HG03520 (cell line): ENCODE data around the gene BRPF3.

Experiments used
- ATAC-seq: cut with Tn5 transposase; IDR thresholded peaks from one replicate; pipeline ENCODE4 v1.9.1; 2021; ENCODE audit warnings: mild to moderate bottlenecking, moderate library complexity; ENCODE audit not compliant: unreplicated experiment

Gene BRPF3

DNA sequence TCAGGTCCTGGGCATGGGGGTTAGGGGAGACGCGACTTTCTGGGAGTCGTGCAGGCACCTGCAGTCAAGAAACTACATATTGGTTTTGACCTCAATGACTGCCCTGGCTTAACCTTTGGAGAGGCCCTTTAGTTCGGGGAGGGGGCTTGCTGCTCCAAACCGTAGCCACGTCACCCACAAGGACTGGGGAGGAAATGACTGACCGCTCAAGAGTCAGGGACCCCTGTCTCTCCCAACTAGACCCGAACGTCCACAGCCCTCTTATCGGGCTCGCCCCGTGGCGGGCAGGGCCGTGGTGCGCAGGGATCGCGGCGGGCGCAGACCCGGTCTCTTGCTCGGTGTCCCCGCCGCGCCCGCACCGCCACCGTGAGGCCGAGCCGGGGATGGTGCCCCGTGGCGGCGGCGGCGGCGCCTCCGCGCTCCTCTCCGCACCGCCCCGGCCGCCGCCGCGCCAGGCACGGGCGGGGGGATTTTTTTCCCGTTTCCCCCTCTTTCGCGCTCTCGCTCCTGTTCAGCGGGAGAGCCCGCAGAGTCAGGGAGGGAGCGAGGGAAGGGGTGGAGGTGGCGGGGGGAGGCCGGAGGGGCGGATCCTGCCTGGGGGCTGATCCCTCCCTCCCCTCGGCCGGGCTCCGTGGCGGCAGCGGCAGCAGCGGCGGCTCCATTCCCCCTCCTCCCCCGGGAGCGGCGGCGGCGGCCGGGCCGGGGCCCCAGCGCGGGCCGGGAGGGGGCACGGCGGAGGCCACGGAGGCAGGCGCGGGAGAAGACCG, at the start of gene BRPF3:
BRPF3 (plus strand) TSS at position 632 of the 767 bp plus-strand sequence. CDS start 3,579 bp downstream, outside the sequence.
- ATAC-seq, result peak; percentile 52

DNA sequence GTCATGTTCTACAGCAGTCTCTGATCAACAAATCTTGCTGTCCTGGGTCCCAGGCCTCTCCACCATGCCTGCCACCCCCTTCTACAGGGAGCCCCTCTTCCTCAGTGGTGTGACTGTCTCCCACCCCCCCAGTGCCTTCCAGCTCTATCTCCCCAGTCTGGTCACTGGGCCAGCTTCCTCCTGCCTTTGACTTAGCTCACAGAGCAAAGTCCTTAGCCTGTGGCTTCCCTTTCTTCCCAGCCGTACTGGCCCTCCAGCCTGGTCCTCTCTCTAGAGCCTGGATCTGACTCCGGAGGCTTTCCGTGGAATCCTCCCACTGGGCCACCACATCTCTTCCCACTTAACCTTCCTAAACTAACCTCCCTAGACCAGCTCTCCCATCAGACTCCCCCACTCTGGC, 49.2 kb upstream of the BRPF3 start:
- ATAC-seq, result no peak

DNA sequence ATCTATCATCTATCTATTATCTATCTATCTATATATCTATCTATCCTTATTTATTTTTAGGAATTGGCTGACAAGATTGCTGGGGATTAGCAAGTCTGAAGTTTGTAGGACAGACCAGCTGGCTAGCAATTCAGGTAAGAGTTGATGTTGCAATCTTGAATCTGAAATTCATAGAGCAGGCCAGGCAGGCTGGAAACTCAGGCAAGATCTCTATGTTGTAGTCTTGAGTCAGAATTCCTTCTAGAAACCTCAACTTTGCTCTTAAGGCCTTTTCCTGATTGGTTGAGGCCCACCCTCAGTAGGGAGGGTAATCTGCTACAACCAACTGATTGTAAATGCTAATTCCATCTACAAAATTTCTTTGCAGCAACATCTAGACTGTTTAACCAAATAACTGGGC, 47.1 kb upstream of the BRPF3 start:
- no peak for ATAC-seq

DNA sequence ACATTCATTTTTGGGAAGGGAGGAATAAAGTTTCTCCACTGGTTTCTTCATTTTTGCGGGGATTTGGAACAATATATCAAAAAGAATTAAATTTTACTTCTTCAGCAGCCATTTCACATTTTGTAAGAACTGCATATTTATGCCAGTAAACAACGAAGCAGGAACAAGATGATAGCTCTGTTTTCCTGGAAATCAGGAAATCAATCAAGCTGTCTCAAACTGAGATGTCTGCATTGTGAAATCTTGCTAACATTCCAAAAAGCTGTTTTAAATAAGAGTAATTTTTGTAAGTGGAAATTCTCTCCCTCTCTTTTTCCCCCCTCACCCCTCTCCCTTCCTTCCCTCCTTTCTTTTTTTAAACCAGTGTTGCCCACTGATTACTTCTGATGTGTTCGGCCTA, 46.3 kb upstream of the BRPF3 start:
- ATAC-seq, result no peak

DNA sequence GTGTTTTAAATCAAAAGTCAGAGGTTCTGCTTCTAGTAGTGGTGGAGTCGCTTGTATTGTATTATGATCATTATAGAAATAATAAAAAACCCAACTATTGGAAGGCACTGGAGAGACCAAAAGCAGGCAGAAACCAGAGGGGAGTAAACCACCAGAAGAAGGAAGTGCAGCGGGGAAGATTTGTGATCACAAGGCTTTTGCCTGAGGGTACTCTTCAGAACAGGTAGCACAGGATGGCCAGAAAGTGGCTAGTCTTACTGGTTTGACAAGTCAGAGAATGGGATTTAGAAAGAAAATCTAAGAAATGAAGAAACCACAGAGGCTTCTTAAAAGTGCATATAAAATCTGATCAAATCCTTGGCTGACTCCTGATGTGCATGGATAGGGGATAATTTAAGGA, 42.3 kb upstream of the BRPF3 start:
- no peak for ATAC-seq

DNA sequence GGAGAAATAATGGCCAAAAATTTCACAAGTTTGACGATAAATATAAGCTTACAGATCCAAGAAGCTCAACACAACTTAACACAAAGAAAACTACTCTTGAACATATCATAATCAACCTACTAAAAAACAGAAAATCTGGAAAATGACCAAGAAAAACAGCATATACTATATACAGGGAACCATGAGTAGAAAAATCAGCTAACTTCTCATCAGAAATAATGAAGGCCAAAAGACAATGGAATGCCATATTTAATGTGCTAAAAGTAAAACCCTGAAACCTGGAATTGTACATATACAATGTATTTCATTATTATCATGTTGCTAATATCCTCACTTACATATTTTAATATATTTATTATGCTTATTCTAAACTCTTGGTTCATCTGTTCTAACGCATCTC, 40.9 kb upstream of the BRPF3 start:
- no peak for ATAC-seq

DNA sequence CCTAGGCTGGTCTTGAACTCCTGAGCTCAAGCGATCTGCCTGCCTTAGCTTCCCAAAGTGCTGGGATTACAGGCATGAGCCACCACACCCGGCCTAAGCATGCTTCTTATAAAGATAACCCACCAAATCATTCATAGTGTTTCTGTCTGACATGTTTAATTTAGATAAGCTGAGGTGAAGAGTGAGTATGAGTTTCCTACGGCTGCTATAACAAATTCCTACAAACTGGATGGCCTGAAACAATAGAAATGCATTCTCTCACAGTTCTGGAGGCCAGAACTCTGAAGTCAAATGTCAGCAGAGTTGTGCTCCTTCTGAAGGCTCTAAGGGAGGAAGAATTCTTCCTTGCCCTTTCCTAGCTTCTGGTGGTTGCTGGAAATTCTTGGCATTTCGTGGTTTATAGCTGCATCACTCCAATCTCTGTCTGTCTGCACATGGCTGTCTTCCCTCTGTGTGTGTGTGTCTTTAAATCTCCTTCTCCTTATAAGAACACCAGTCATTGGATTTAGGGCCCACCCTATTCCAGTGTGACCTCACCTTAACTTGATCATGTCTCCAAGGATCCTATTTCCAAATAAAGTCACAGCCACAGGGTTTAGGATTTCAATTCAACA, 36.3 kb upstream of the BRPF3 start:
- no peak for ATAC-seq

DNA sequence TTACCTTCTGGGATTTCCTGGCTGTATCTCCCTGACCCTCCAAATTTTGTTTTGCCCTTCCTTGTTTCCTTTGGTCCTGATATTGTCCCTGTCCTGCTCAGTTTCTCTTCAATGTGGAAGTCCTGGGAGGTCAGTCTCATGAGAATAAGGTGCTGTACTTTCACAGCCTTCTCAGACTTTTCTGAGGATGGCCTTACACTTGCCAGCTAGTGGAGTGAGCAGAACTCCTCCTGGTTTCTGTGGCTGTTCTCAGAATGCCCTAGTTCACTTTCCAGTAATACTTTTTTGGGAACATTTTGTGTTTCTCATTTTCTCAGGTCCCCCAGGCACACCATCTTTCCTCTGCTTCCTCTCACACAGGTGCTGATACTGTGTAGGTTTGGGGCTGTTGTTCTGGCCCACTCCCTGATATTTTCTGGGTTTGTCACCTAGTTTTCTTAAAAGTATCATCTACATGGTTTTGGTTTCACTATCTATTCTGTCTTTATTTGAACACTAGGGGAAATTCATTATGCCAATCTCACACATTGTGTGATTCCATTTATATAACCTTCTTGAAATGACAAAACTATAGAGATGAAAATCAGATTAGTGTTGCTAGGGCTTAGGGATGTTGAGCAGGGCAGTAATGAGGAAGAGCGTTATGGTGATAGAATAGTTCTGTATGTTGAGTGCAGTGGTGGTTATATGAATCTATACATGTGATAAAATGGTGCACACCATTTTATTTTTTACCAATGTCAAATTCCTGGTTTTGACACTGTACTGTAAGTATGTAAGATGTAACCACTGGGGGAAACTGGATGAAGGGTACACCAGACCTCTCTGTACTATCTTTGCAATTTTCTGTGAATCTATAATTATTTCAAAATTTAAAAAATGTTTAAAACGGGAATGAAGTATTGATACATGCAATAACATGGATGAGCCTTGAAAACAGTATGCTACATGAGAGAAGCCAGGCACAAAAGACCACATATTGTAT, 27.2 kb upstream of the BRPF3 start:
- ATAC-seq, result no peak

DNA sequence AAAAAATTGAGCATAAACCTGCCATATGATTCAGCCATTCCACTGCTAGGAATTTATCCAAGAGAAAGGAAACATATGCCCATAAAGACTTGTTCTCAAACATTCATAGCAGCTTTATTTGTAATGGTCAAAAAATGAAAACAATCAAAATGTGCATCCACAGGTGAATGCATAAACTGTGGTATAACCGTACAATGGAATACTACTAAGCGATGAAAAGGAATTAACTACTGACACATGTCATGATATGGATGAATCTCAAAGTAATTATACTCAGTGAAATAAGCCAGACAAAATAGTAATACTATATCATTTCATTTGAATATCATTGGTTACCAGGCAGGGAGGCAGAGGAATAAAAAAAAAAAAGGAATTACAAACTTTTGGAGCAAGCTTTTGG, 25.8 kb upstream of the BRPF3 start:
- no peak for ATAC-seq

DNA sequence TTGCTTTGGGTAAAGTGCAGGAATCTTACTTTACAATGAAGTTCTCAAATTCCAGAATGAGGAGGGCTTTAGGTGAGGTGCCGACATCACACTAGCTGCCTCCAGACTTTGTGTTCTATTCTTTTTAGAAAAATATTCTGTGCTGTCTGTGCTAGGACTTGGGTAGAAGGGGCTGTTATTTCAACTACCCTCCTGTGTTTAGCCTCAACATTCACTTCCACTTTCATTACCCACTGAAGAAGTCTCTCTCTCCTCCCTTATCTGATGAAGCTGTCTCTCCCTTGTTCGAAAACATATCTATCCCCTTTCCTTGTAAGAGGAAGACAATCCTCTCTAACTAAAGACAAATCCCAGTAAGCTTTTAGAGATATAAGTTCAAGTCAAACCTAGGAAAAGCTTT, 25.0 kb upstream of the BRPF3 start:
- ATAC-seq, result no peak

DNA sequence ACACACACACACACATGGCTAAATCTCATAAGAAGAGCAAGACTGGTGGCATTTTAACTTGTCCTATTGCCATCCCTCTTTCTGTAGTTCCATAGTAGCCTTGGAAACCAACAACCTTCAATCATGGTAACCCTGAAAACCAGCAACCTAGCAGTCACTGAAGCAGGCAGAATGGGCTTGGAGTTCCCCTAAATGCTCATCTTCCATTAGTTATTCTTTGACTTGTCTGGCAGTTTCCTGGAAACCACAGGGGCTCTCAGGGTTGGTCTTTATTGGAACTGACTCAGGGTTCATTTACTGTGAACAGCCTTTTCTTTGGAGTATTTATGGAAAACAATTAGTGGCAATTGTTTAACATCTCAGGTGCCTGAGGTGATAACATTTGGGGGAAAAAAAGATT, 19.4 kb upstream of the BRPF3 start:
- no peak for ATAC-seq

DNA sequence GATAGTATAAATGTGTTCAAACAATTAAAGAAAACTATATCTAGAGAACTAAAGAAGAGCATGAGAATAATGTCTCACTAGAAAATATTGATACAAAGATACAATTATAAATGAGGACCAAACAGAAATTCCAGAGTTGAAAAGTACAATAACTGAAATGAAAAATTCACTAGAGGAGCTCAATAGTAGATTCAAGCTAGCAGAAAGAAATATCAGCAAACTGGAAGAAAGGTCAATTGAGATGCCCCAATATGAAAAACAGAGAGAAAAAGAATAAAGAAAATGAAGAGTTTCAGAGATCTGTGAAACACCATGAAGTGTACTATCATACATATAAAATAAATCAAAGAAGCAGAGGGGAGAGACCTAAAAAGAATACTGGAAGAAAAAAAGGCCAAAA, 18.0 kb upstream of the BRPF3 start:
- no peak for ATAC-seq

DNA sequence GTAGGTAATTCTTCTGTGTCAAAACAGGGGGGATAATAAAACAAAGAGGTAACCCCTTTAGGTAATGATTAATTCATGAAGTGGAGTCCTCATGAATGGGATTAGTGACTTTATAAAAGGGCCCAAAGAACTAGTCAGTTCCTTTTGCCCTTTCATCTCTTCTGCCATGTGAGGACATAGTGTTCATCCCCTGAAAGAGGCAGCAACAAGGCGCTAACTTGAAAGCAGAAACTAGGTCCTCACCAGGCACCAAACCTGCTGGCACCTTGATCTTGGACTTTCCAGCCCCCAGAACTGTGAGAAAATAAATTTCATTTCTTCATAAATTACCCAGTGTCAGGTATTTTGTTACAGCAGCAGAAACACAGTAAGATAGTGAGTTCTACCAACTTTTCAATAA, 16.4 kb upstream of the BRPF3 start:
- ATAC-seq, result no peak

DNA sequence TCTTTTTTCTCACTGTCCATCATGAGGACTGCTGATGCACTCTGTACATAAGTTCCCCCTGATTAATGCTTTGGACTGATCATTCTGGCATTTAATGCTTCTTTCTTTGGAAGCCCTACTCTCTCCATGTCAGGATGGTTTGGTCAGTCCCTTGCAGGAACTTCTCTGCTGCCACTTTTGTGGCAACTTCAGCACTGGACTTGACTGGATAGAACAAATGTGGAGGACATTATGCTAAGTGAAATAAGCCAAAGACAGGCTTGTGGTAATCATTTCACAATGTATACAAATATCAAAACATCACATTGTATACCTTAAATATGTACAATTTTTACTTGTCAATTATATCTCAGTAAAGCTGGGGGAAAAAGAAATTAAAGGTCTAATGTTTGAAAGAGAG, 12.2 kb upstream of the BRPF3 start:
- ATAC-seq, result no peak

DNA sequence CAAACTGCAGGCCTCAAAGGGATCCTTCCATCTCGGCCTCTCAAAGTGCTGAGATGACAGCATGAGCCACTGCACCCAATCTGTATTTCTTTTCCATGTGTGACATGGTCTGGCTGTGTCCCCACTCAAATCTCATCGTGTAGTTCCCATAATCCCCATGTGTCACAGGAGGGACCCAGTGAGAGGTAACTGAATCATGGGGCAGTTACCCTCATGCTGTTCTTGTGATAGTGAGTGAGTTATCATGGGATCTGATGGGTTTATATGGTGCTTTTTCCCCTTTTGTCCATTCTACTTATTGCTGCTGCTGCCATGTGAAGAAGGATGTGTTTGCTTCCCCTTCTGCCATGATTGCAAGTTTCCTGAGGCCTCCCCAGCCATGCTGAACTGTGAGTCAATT, 10.3 kb upstream of the BRPF3 start:
- ATAC-seq, result no peak

DNA sequence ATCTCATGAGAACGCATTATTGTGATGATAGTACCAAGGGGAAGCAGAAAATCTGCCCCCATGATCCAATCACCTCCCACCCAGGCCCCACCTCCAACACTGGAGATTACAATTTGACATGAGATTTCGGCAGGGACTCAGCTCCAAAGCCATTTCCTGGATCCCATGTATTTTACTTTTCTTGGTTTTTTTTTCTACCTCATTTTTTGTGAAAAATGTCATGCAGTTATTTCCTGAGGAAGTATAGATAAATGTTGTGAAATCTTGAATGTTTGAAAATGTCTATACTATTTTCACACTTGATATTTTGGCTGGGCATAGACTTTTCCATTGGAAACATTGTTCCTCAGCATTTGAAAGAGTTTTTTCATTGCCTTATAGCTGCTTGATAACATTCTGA, 9.1 kb upstream of the BRPF3 start:
- ATAC-seq, result no peak

DNA sequence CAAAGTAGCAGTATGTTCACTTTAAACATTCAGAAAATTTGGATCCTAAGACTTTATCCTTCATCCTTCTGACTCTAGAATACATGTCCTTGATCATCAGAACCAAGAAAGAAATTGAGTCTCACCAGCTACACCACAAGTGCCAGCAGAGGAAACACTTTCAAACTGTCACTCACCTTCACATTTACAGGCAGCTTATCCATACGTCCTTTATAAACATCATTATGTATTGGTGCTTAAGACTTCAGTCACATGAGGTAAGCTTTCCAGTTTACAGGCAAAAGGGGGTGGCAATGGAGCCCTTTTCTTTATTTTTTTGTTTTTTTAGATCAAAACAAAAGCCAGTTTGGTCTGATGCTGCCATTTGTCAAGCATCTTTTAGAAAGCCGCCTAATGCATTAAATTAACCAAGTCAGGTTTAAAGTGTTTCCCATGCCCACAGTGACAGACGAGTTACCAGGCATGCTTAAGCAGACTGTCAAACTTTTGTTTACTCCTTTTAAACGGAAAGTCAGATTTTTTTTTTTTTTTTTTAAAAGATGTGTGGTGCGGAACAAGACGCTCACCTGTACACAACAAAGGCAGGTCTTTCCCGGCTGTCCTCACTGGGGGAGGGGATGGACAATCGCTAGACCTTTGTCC, 952 bp upstream of the BRPF3 start:
- no peak for ATAC-seq

DNA sequence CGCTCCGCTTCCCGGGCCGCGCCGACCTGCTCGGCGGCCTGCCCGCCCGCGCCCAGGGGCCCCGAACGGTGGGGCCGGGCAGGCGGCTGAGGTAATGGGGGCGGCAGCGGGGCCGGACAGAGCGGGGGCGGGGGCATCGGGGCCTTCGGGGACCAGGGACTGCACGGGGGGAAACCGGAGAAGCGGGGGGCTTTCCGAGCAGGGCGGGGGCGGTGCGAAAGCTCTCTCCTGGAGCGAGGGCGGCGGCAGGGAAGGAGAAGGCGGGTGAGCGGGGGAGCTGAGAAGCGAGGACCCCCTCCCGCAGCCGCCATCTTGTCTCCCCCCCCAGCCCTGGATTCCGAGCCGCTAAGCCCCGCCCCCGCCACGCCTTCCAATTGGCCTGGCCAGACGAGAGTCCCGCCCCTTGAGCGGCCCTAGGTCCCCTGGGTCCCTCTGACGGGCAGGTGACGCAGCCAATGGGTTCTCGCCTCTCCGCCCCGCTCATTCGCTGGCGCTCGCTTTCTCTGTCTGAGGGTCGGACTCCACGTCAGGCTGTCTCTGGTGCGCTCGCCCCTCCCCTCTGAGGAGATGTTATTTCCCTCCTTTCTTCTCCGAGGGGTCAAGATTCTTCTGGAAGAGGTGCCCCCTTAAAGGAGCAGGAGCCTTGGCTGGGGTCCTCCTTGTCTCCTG, 470 bp downstream of the BRPF3 start:
- ATAC-seq, result peak; percentile 87

DNA sequence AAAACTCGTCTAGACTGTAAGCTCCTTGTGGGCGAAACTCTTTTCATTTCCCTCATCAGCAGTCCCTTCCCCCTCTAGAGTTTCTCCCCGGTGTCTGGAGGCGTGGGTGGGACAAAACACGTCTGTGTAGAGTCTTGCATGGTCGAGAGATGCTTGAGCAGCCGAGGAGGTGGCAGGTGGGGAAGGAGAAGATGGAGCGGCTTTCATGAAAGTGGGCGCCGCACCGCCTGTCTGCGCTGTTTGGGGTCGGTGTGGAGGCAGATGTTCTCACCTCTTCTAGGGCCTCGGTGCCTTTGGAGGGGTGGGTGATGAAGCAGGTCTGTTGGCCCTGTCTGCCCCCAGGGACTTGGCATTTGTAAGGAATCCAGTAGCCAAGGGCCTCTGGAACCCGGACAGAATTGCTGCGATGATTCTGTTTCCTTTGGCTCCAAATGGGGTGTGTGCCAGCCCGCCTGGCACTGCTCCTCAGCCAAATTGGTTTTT, 1.2 kb downstream of the BRPF3 start:
- no peak for ATAC-seq

DNA sequence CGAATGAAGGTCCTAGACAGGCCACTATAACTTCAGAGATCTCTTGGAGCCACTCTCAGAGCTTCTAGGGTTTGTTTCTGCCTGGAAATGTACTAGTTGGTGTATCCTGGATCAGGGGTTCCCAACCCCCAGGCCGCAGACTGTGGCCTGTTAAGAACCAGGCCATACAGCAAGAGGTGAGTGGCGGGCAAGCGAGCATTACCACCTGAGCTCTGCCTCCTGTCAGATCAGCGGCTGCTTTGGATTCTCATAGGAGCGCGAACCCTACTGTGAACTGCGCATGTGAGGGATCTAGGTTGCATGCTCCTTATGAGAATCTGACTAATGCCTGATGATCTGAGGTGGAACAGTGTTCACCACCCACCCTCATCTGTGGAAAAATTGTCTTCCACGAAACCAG, 2.4 kb downstream of the BRPF3 start:
- no peak for ATAC-seq
